Suprapubic skin (tissue), 4 donors: ENCODE data around the gene CPTP. TPM values are rescaled to one million over a fixed set of nuclear protein-coding genes. Genes with fewer than 3 reads are reported as not detected.

Experiments
- DNase-seq, 2 donors: peaks; one replicate each; pipeline ENCODE4 v3.0.0-alpha.2; 2019; ENCODE audit warnings: low spot score in 2 of 2
- H3K27ac ChIP-seq: fragments of 200-600 bp; sonication (generic); one replicate; pipeline ENCODE4 v1.5.1; 2019
- H3K27me3 ChIP-seq: fragments of 200-600 bp; sonication (generic); one replicate; pipeline ENCODE4 v1.5.1; 2019
- H3K36me3 ChIP-seq: fragments of 200-600 bp; sonication (generic); one replicate; pipeline ENCODE4 v1.5.1; 2019
- H3K4me1 ChIP-seq: fragments of 200-600 bp; sonication (generic); one replicate; pipeline ENCODE4 v1.5.1; 2019
- H3K4me3 ChIP-seq: fragments of 200-600 bp; sonication (generic); one replicate; pipeline ENCODE4 v1.5.1; 2019; ENCODE audit warnings: mild to moderate bottlenecking
- H3K9me3 ChIP-seq: fragments of 200-600 bp; sonication (generic); one replicate; pipeline ENCODE4 v1.5.1; 2019
- EP300 ChIP-seq: sonication (generic); formaldehyde crosslinking; IDR thresholded peaks from one replicate; pipeline ENCODE4 v1.6.1; 2017; ENCODE audit warnings: antibody characterized with exemption
- POLR2A ChIP-seq, 2 donors: fragments of 450-650 bp; IDR thresholded peaks; one replicate each; pipeline ENCODE4 v1.6.1; 2017; ENCODE audit warnings: antibody characterized with exemption in 2 of 2, mild to moderate bottlenecking in 2 of 2, moderate library complexity in 2 of 2
- POLR2AphosphoS5 ChIP-seq, 3 donors: sonication (generic); formaldehyde crosslinking; IDR thresholded peaks; one replicate each; pipeline ENCODE4 v1.6.1; 2017; ENCODE audit warnings: antibody characterized with exemption in 3 of 3
- WGBS: methylation state at CpG from one replicate; pipeline ENCODE4 v1.1.5; 2018; 5-methylcytosine and 5-hydroxymethylcytosine counted together
- total RNA-seq, 4 donors: library from RNA; depleted of rRNA; stranded (reverse); fragments of >200 nt; gene quantifications; one replicate each; pipeline ENCODE4 v1.1.0, GENCODE V29; 2016
- TF ChIP-seq, protein P1 (sequence below), 2 donors: fragments of 200-600 bp in 1 of 2; fragments of 450-650 bp in 1 of 2; sonication (generic) in 1 of 2; IDR thresholded peaks; one replicate each; pipeline ENCODE4 v1.5.1; 2016 to 2019; ENCODE audit warnings: antibody characterized with exemption in 2 of 2, mild to moderate bottlenecking in 1 of 2, moderate library complexity in 1 of 2

CPTP gene
- total RNA-seq, 4 donors from 2014 or later, result 32.5 to 60.4 (median 54.3) TPM

DNA sequence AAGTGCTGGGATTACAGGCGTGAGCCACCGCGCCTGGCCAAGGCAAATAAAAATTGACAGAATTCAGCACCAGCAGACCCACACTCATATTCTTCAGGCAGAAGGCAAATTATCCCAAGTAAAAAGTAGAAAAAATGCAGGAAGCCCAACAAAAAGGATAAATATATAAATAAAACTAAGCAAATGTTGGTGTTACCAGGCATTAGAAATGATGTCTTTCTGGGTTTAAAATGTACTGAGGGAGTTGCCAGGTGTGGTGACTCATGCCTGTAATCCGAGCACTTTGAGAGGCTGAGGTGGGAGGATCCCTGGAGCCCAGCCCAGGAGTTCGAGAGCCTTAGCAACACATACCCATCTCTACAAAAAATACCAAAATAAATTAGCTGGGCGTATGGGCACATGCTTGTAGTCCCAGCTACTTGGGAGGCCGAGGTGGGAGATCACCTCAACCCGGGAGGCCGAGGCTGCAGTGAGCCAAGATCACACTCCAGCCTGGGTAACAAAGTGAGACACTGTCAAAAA lies 6.4 kb upstream of the CPTP start:
- DNase-seq, result peak in 1 of 2 donors; percentile 92
- Histone ChIP-seq H3K9me3 (no peaks in the 10 kb centered on the region), H3K4me1 (peaks cover 50% of the 10 kb centered on the region), H3K27ac (peak overlapping the region; percentile 50), H3K4me3 (no peak overlapping the region), H3K27me3 (no peaks in the 10 kb centered on the region), H3K36me3 (peaks cover 45% of the 10 kb centered on the region)
- TF ChIP-seq EP300, result no peak
- TF ChIP-seq, protein P1, sequence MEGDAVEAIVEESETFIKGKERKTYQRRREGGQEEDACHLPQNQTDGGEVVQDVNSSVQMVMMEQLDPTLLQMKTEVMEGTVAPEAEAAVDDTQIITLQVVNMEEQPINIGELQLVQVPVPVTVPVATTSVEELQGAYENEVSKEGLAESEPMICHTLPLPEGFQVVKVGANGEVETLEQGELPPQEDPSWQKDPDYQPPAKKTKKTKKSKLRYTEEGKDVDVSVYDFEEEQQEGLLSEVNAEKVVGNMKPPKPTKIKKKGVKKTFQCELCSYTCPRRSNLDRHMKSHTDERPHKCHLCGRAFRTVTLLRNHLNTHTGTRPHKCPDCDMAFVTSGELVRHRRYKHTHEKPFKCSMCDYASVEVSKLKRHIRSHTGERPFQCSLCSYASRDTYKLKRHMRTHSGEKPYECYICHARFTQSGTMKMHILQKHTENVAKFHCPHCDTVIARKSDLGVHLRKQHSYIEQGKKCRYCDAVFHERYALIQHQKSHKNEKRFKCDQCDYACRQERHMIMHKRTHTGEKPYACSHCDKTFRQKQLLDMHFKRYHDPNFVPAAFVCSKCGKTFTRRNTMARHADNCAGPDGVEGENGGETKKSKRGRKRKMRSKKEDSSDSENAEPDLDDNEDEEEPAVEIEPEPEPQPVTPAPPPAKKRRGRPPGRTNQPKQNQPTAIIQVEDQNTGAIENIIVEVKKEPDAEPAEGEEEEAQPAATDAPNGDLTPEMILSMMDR (IDR thresholded peaks at IDR 0.05), result no peak
- no peak for TF ChIP-seq POLR2AphosphoS5 (IDR thresholded peaks at IDR 0.05)
- no peak for TF ChIP-seq POLR2A (IDR thresholded peaks at IDR 0.05)
- WGBS, result 44% methylated on average over 9 of the region's 9 CpGs

DNA sequence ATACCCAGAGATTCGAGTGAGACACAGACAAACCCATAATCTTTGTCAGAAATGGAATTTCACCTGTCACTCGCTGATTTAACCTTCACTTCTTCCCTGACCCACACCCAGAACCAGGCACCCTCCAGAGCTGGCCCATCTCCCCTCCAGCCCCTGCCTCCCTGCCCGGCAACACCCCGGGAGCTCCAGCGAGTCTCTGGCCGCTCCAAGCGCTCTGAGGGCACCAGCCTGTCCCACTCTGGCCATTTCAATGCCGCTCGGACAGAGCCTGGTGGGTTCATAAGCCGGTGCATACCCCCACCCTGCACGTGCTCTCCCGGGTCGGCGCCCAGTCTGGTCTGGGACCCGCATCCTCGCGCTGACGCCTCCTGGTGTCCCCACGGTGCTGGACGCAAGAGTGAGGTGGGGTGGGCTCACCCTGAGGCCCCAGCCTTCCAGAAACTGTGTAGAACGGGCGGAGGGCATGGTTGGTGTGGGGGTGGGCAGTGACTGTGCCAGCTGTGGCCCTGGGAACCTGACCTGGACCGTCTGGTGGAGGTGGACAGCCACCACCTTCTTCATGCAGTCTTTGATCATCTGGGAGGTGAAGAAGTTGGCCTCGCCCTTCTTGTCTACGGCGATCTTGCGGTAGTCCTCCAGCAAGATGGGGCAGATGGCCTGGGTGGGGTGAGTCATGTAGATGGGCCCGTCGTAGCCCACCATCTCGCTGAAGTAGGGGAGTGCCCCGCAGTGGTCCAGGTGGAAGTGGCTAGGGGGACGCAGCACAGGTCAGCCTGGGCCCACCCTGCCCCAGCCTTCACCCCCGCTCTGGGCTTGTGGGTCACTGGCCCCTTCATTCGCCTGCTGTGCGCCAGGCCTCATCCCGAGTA lies 5.6 kb upstream of the CPTP start:
- Histone ChIP-seq H3K9me3 (no peaks in the 10 kb centered on the region), H3K4me1 (peaks cover 58% of the 10 kb centered on the region), H3K27me3 (no peaks in the 10 kb centered on the region), H3K27ac (peak overlapping the region; percentile 50), H3K36me3 (peaks cover 37% of the 10 kb centered on the region), H3K4me3 (no peak overlapping the region)
- no peak for DNase-seq
- 88% methylated on average over 23 of the region's 36 CpGs for WGBS
- no peak for TF ChIP-seq EP300
- TF ChIP-seq, protein P1 (IDR thresholded peaks at IDR 0.05), result no peak
- no peak for TF ChIP-seq POLR2A (IDR thresholded peaks at IDR 0.05)
- TF ChIP-seq POLR2AphosphoS5 (IDR thresholded peaks at IDR 0.05), result no peak

DNA sequence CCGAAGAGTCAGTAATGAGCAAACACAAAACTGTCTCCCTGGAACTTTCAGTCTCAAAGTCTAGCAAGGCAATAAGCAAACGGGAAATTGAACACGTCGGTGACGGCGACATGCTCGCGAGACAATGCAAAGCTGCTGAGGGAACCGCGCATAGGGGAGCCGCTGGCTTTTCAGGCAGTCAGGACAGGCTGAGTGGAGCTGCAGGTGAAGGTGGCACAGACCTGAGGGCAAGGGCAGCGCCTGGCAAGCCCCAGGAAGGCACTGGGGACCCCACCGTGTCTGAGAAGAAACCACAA lies 5.0 kb upstream of the CPTP start:
- H3K27me3 ChIP-seq, result no peaks in the 10 kb centered on the region
- no peak for DNase-seq
- H3K36me3 ChIP-seq, result peaks cover 31% of the 10 kb centered on the region
- H3K27ac ChIP-seq, result no peak overlapping the region
- no peak overlapping the region for H3K4me3 ChIP-seq
- TF ChIP-seq, protein P1 (IDR thresholded peaks at IDR 0.05), result no peak
- TF ChIP-seq POLR2AphosphoS5 (IDR thresholded peaks at IDR 0.05), result no peak
- no peak for TF ChIP-seq EP300
- TF ChIP-seq POLR2A (IDR thresholded peaks at IDR 0.05), result no peak
- 91% methylated on average over 13 of the region's 13 CpGs for WGBS
- H3K9me3 ChIP-seq, result no peaks in the 10 kb centered on the region
- H3K4me1 ChIP-seq, result peaks cover 58% of the 10 kb centered on the region

DNA sequence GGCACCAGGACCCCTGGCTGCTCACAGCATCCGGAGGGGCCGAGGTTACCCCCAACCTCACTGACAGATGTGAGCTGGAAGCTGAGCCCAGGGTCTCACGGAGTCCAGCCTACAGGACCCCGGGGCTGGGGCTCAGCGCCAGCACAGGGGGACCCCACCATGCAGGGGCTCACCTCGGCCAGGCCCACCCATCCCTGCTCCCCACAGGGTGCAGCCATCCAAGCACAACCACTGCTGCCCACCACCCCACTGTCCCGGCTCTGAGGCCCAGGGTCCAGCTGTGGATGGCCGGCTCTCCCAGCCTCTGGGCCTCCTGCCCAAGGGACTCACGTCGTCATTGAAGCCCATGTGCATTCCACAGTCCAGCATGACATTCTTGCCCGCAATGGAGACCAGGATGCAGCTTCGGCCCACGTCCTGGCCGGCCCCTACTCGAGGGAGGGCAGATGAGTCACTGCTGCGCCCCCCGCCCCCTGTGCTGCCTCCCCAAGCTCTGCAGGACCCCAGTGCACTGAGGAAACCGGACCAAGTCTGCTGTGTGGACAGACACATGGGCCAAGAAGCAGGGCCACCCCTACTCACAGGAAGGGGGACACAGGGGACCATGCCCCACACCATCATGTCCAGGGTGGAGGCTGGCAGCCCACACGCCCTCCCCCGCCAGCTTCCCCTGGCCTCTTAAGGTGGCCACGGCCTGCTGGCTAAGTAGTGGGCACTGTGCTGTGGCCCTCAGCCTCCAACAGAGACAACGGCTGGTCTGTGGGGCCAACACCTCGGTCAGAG lies 3.7 kb upstream of the CPTP start:
- no peak overlapping the region for H3K27ac ChIP-seq
- TF ChIP-seq EP300, result no peak
- no peak for TF ChIP-seq POLR2A (IDR thresholded peaks at IDR 0.05)
- TF ChIP-seq, protein P1 (IDR thresholded peaks at IDR 0.05), result no peak
- TF ChIP-seq POLR2AphosphoS5 (IDR thresholded peaks at IDR 0.05), result no peak
- DNase-seq, result no peak
- peaks cover 24% of the 10 kb centered on the region for H3K36me3 ChIP-seq
- H3K27me3 ChIP-seq, result no peaks in the 10 kb centered on the region
- WGBS, result no CpG with 5 or more reads among the region's 23 CpGs
- peaks cover 68% of the 10 kb centered on the region for H3K4me1 ChIP-seq
- H3K4me3 ChIP-seq, result no peak overlapping the region
- no peaks in the 10 kb centered on the region for H3K9me3 ChIP-seq

DNA sequence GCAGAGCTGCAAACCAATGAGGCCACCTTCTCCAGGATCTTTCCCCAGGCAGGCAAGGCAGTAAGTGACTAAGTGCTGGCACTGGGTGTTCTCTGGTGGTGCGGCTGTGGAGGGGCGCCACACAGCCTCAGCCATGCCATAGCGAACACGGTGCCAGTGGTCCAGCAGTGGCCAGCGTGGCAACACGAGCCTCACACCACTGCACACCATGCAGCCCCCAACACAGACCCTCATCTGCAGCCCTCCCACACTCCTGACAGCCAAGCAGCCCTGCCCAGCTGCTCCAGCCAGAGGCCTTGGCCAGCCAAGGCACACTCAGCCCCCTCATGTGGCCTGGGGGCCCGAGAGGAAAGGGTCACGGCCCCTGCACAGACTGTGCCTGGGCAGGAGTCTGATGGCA lies 3.1 kb upstream of the CPTP start:
- Histone ChIP-seq H3K36me3 (peaks cover 24% of the 10 kb centered on the region), H3K4me1 (peaks cover 75% of the 10 kb centered on the region), H3K4me3 (no peak overlapping the region), H3K27ac (no peak overlapping the region), H3K27me3 (no peaks in the 10 kb centered on the region), H3K9me3 (no peaks in the 10 kb centered on the region)
- WGBS, result no CpG with 5 or more reads among the region's 8 CpGs
- TF ChIP-seq, protein P1 (IDR thresholded peaks at IDR 0.05), result no peak
- TF ChIP-seq POLR2AphosphoS5 (IDR thresholded peaks at IDR 0.05) (no peak), EP300 (no peak), POLR2A (IDR thresholded peaks at IDR 0.05) (no peak)
- DNase-seq, result no peak
